ENCODE measurements around the gene DNAI2.

GRCh38 chr17:74334393-74335039 lies 60.5 kb downstream of the DNAI2 start:
- TF ChIP-seq, protein P1, sequence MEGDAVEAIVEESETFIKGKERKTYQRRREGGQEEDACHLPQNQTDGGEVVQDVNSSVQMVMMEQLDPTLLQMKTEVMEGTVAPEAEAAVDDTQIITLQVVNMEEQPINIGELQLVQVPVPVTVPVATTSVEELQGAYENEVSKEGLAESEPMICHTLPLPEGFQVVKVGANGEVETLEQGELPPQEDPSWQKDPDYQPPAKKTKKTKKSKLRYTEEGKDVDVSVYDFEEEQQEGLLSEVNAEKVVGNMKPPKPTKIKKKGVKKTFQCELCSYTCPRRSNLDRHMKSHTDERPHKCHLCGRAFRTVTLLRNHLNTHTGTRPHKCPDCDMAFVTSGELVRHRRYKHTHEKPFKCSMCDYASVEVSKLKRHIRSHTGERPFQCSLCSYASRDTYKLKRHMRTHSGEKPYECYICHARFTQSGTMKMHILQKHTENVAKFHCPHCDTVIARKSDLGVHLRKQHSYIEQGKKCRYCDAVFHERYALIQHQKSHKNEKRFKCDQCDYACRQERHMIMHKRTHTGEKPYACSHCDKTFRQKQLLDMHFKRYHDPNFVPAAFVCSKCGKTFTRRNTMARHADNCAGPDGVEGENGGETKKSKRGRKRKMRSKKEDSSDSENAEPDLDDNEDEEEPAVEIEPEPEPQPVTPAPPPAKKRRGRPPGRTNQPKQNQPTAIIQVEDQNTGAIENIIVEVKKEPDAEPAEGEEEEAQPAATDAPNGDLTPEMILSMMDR (IDR thresholded peaks at IDR 0.05) = no peak
- no peak for TF ChIP-seq POLR2A (IDR thresholded peaks at IDR 0.05)
